H7 (cell line): ENCODE measurements around the gene IL6. TPM values are rescaled to one million over a fixed set of nuclear protein-coding genes. Genes with fewer than 3 reads are reported as not detected.
A peak's percentile ranks its signal among the peaks of the same experiment; 100 is the strongest.
"Not testable (repeated sequence)": the region's sequence is repeated elsewhere in the genome, so short reads cannot be mapped to it uniquely, and the experiment has no call there.

Experiments used
- DNase-seq: peaks from one replicate; pipeline ENCODE4 v3.0.0; 2012
- H3K27me3 ChIP-seq: 2 replicates; pipeline ENCODE4 v1.6.0; 2011; ENCODE audit warnings: mild to moderate bottlenecking, low read length; ENCODE audit not compliant: control insufficient read depth, insufficient read depth
- H3K36me3 ChIP-seq: replicated peaks from 2 replicates; pipeline ENCODE4 v1.5.1; 2011; ENCODE audit warnings: low read length; ENCODE audit not compliant: control insufficient read depth, insufficient read depth
- H3K4me3 ChIP-seq: 2 replicates; pipeline ENCODE4 v1.5.1; 2011; ENCODE audit warnings: low read depth, mild to moderate bottlenecking, control low read depth, low read length, moderate library complexity; ENCODE audit not compliant: insufficient read depth
- total RNA-seq: library from RNA; depleted of rRNA; stranded (reverse); fragments of >200 nt; shearing (Covaris generic); gene quantifications from 2 replicates; pipeline ENCODE4 v1.2.3, GENCODE V29; 2014

The IL6 gene
- total RNA-seq, 1 experiment from 2014 or later, result 0.69 TPM

- Histone ChIP-seq H3K4me3 (no peak overlapping the region), H3K36me3 (no peaks in the 10 kb centered on the region), H3K27me3 (no peaks in the 10 kb centered on the region)
- DNase-seq, result no peak
Measured at GRCh38 chr7:22697876-22698606, 29.0 kb upstream of the IL6 start.

DNA sequence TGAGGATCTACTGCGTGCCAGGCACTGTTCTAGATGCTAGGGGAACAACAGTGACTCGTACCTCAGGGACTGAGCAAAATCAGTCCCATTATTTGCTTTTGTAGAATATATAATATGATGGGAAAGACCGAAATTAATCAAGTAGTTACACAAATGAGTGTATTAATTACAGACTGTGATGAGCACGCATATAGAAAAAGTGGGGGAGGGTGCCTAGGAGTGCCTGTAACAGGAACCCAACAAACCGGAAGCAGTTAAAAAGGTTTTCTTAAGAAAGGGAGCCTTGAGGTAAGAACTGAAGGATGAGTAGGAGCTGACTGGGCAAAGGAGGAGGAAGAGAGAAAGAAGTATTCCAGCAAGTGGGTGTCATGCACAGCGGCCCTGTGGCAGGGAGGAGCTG, 28.2 kb upstream of the IL6 start:
- no peak for DNase-seq
- Histone ChIP-seq H3K36me3 (no peaks in the 10 kb centered on the region), H3K27me3 (no peaks in the 10 kb centered on the region), H3K4me3 (no peak overlapping the region)

- no peak for DNase-seq
- Histone ChIP-seq H3K27me3 (no peaks in the 10 kb centered on the region), H3K36me3 (no peaks in the 10 kb centered on the region), H3K4me3 (no peak overlapping the region)
Measured at GRCh38 chr7:22700559-22701002, 26.4 kb upstream of the IL6 start.

DNA sequence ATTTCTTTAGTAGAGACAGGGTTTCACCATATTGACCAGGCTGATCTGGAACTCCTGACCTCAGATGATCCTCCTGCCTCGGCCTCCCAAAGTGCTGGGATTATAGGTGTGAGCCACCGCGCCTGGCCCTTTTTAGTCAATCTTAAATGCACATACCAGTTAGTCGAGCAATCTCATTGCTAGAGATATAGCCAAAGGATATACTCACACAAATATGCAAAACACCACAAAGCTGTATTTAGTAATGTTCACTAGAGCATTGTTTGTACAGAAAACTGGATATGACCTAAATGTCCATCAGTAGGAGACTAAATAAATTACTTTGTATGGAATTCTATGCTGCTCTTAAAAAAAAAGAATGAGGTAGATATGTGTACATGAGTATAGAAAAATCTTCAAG, 24.5 kb upstream of the IL6 start:
- Histone ChIP-seq H3K4me3 (no peak overlapping the region), H3K27me3 (no peaks in the 10 kb centered on the region), H3K36me3 (no peaks in the 10 kb centered on the region)
- DNase-seq, result no peak

DNA sequence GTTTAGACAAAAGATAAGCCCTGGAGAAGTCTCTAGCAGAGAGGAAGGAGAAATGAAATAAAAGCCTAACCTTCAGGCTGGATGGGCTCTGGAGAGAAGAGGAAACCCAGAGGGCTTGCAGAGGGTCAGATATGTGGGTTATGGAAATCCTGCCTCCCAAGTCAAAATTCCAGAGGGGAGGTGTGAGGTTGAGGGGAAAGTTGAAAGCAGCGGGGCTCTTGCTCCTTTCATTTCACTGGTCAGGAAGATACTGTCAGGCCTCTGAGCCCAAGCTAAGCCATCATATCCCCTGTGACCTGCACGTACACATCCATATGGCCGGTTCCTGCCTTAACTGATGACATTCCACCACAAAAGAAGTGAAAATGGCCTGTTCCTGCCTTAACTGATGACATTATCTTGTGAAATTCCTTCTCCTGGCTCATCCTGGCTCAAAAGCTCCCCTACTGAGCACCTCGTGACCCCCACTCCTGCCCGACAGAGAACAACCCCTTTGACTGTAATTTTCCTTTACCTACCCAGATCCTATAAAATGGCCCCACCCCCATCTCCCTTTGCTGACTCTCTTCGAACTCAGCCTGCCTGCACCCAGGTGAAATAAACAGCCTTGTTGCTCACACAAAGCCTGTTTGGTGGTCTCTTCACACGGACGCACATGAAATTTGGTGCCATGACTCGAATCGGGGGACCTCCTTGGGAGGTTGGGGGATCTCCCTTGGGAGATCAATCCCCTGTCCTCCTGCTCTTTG, 23.7 kb upstream of the IL6 start:
- peak overlapping the region; percentile 25; the same call in 1 of the 2 replicates for H3K4me3 ChIP-seq
- peak; percentile 21 for DNase-seq
- H3K36me3 ChIP-seq, H3K27me3 ChIP-seq: not testable (repeated sequence)

DNA sequence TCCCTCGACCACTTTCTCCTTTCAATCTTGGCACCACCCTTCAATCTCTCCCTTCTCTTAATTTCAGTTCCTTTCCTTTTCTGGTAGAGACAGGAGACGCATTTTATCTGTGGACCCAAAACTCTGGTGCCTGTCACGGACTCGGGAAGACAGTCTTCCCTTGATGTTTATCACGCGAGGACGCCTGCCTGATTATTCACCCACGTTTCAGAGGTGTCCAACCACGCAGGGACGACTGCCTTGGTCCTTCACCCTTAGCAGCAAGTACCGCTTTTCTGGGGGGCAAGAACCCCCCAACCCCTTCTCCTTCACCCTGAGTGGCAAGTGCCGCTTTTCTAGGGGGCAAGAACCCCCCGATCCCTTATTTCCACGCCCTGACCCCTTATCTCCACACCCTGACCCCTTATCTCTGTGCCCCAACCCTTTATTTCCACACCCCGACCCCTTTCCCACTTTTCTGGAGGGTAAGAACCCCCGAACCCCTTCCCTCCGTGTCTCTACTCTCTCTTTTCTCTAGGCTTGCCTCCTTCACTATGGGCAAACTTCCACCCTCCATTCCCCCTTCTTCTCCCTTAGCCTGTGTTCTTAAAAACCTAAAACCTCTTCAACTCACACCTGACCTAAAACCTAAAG, 22.9 kb upstream of the IL6 start:
- H3K27me3 ChIP-seq, DNase-seq, H3K36me3 ChIP-seq: not testable (repeated sequence)
- H3K4me3 ChIP-seq, result peak overlapping the region; percentile 25; the same call in 1 of the 2 replicates

GRCh38 chr7:22704722-22705121, 22.3 kb upstream of the IL6 start:
- not testable (repeated sequence) for H3K36me3 ChIP-seq, H3K27me3 ChIP-seq, DNase-seq
- peak overlapping the region; percentile 25; the same call in 1 of the 2 replicates for H3K4me3 ChIP-seq

DNA sequence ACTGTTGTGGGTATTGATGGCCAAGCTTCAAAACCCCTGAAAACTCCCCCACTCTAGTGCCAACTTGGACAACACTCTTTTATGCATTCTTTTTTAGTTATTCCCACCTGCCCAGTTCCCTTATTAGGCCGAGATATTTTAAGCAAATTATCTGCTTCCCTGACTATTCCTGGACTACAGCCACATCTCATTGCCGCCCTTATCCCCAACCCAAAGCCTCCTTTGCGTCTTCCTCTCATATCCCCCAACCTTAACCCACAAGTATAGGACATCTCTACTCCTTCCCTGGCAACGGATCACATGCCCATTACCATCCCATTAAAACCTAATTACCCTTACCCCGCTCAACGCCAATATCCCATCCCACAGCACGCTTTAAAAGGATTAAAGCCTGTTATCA, 21.1 kb upstream of the IL6 start:
- not testable (repeated sequence) for H3K27me3 ChIP-seq, DNase-seq, H3K4me3 ChIP-seq, H3K36me3 ChIP-seq

DNA sequence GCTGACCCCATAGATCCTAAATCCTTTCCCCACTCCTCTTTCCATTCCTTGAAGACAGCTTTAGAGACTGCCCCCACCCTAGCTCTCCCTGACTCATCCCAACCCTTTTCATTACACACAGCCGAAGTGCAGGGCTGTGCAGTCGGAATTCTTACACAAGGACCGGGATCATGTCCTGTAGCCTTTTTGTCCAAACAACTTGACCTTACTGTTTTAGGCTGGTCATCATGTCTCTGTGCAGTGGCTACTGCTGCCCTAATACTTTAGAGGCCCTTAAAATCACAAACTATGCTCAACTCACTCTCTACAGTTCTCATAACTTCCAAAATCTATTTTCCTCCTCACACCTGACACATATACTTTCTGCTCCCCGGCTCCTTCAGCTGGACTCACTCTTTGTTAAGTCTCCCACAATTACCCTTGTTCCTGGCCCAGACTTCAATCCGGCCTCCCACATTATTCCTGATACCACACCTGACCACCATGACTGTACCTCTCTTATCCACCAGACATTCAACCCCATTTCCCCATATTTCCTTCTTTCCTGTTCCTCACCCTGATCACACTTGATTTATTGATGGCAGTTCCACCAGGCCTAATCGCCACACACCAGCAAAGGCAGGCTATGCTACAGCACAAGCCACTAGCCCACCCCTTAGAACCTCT, 19.8 kb upstream of the IL6 start:
- DNase-seq, H3K27me3 ChIP-seq, H3K4me3 ChIP-seq, H3K36me3 ChIP-seq: not testable (repeated sequence)

DNA sequence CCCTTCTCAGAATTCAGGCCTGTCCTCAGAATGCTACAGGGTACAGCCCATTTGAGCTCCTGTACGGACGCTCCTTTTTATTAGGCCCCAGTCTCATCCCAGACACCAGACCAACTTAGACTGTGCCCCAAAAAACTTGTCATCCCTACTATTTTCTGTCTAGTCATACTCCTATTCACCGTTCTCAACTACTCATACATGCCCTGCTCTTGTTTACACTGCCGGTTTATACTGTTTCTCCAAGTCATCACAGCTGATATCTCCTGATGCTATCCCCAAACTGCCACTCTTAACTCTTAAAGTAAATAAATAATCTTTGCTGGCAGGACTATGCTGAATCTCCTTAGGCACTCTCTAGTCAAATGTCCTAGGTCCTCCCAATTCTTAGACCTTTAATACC, 18.8 kb upstream of the IL6 start:
- DNase-seq, H3K4me3 ChIP-seq, H3K36me3 ChIP-seq, H3K27me3 ChIP-seq: not testable (repeated sequence)

- not testable (repeated sequence) for H3K4me3 ChIP-seq, DNase-seq, H3K36me3 ChIP-seq, H3K27me3 ChIP-seq
Measured at GRCh38 chr7:22708677-22709061, 18.3 kb upstream of the IL6 start.

DNA sequence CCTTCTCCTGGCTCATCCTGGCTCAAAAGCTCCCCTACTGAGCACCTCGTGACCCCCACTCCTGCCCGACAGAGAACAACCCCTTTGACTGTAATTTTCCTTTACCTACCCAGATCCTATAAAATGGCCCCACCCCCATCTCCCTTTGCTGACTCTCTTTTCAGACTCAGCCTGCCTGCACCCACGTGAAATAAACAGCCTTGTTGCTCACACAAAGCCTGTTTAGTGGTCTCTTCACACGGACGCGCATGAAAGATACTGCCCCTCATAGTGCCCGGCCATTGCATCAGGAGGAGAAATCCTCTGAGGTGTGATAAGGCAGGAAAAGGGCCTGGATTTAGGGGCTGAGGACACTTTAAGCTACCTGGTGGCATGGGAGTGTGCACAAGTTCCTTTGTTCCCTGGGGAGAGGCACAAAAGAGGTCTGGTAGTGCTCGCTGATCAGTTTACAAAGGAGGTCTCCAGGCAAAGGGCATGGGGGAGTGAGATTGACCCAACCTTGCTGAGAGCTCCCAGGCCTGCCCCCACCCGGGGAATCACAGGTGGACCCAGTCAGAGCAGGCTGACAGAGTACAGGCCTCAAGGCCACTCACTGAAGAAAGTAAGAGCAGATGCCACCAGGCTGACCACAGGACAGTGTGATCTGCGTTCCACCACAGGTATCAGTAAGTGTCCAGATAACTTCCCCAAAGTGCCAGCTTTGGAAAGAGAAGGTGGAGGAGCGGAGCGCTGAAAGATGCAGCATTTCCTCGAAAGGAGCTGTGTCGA, 17.8 kb upstream of the IL6 start:
- H3K4me3 ChIP-seq, H3K27me3 ChIP-seq, DNase-seq, H3K36me3 ChIP-seq: not testable (repeated sequence)

GRCh38 chr7:22709857-22710256, 17.1 kb upstream of the IL6 start:
- Histone ChIP-seq H3K27me3 (no peaks in the 10 kb centered on the region), H3K36me3 (no peaks in the 10 kb centered on the region), H3K4me3 (no peak overlapping the region)
- no peak for DNase-seq

DNA sequence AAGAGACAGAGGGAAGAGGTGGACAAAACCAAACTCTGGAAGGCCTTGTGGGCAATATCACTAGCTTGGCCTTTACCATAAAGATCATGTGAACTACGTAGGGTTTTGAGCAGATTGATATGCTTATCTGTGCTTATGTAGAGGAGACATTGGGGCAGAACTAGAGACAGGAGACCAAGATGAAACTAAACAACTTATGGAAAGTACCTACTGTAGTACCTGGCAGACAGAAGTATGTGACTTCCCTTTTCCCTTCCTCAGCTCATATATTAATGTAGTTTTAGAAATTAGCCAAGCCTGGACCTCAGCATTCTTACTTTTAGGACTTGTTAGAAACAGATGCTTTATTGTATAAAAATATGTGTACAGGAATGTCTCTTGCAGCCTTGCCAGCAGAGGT, 14.0 kb upstream of the IL6 start:
- Histone ChIP-seq H3K4me3 (no peak overlapping the region), H3K36me3 (no peaks in the 10 kb centered on the region), H3K27me3 (no peaks in the 10 kb centered on the region)
- DNase-seq, result no peak
